K562 (cell line): Measurements from ENCODE around the gene ZNF648. TPM values are rescaled to one million over a fixed set of nuclear protein-coding genes. Genes with fewer than 3 reads are reported as not detected.

Source experiments
- ATAC-seq: fragments of 200-7000 bp; cut with Tn5 transposase; 3 replicates; pipeline ENCODE4 v1.9.1; 2020; ENCODE audit warnings: moderate library complexity
- BruUV-seq: library from RNA; stranded (reverse); fragments of 400-500 nt; replicated peaks from 2 replicates; lab custom pipeline; 2021; lab: Mats Ljungman, UMichigan
- CTCF ChIA-PET: fragments of 300-600 bp; formaldehyde crosslinking; extraction: SDS; loops from one replicate; lab custom pipeline; 2021; ENCODE audit warnings: low intra/inter-chr PET ratio; lab: Yijun Ruan, JAX
- POLR2A ChIA-PET: fragments of 300-600, 350-650 bp; sonication (Branson Sonifier 250); formaldehyde crosslinking; extraction: SDS; loops from one replicate; lab custom pipeline; 2021; ENCODE audit warnings: antibody characterized with exemption, inconsistent platforms; lab: Yijun Ruan, JAX
- DNase-seq, 4 experiments: peaks; one replicate each; pipeline versions ENCODE4 v3.0.0 to v3.0.0-alpha.2; 2011 to 2018; ENCODE audit warnings: low spot score in 3 of 4, mixed read lengths in 3 of 4; ENCODE audit errors: extremely low read depth in 1 of 4
- FAIRE-seq: peaks from 2 replicates; lab custom pipeline; 2011; peaks lifted over from hg19 to GRCh38; lab: Jason Lieb, UNC
- H2AFZ ChIP-seq: 2 replicates; pipeline ENCODE4 v1.6.0; 2011; ENCODE audit warnings: low read depth, low read length, control low read depth, inconsistent platforms
- H3K27ac ChIP-seq: fragments of 200-600 bp; 3 replicates; pipeline ENCODE4 v1.8.0; 2011; ENCODE audit warnings: low read depth, mild to moderate bottlenecking, control low read depth, inconsistent platforms, low read length, moderate library complexity, mixed read lengths; ENCODE audit errors: extremely low read depth
- H3K27me3 ChIP-seq, 2 experiments: fragments of 300-600 bp in 1 of 2; 2 replicates in 1 of 2; 3 replicates in 1 of 2; pipeline versions ENCODE4 v1.6.0 to v1.8.0; 2011; ENCODE audit warnings: inconsistent platforms in 2 of 2, low read length in 2 of 2, mild to moderate bottlenecking in 1 of 2, mixed read lengths in 1 of 2, moderate library complexity in 1 of 2; ENCODE audit not compliant: control insufficient read depth in 2 of 2, insufficient read depth in 2 of 2
- H3K36me3 ChIP-seq: fragments of 300-600 bp; 3 replicates; pipeline ENCODE4 v1.8.0; 2011; ENCODE audit warnings: mild to moderate bottlenecking, low read length, inconsistent platforms; ENCODE audit not compliant: control insufficient read depth, insufficient read depth
- H3K4me1 ChIP-seq, 2 experiments: fragments of 200-600 bp in 1 of 2; replicated peaks in 1 of 2; 2 replicates in 1 of 2; 3 replicates in 1 of 2; pipeline versions ENCODE4 v1.5.1 to v1.8.0; 2011; ENCODE audit warnings: inconsistent platforms in 2 of 2, low read length in 2 of 2, mild to moderate bottlenecking in 1 of 2, mixed read lengths in 1 of 2, moderate library complexity in 1 of 2; ENCODE audit not compliant: control insufficient read depth in 2 of 2, insufficient read depth in 2 of 2
- H3K4me2 ChIP-seq: 2 replicates; pipeline ENCODE4 v1.6.1; 2011; ENCODE audit warnings: low read length, control low read depth, inconsistent platforms, mixed read lengths; ENCODE audit not compliant: insufficient read depth
- H3K4me3 ChIP-seq: fragments of 200-600 bp; sonication (generic), shearing (Covaris generic); 2 replicates; pipeline ENCODE4 v1.5.1; 2016; ENCODE audit warnings: control low read depth, inconsistent platforms
- H3K79me2 ChIP-seq: fragments of 200-600 bp; 3 replicates; pipeline ENCODE4 v1.8.0; 2011; ENCODE audit warnings: low read length, inconsistent platforms; ENCODE audit not compliant: control insufficient read depth, insufficient read depth
- H3K9ac ChIP-seq, 2 experiments: 2 replicates each; pipeline versions ENCODE4 v1.6.0 to v1.6.1; 2011; ENCODE audit warnings: low read depth in 2 of 2, low read length in 2 of 2, control low read depth in 1 of 2, inconsistent platforms in 1 of 2, mild to moderate bottlenecking in 1 of 2, mixed read lengths in 1 of 2; ENCODE audit not compliant: insufficient read depth in 1 of 2
- H3K9me1 ChIP-seq: one replicate; pipeline ENCODE4 v1.6.0; 2011; ENCODE audit warnings: inconsistent platforms, mild to moderate bottlenecking, low read length, moderate library complexity; ENCODE audit not compliant: control insufficient read depth, insufficient read depth
- H3K9me3 ChIP-seq: replicated peaks from 2 replicates; pipeline ENCODE4 v1.5.1; 2011; ENCODE audit warnings: low read depth, low read length, inconsistent platforms; ENCODE audit not compliant: control insufficient read depth, insufficient read depth
- H4K20me1 ChIP-seq: replicated peaks from 2 replicates; pipeline ENCODE4 v1.6.1; 2011; ENCODE audit warnings: low read length, inconsistent platforms, mixed read lengths; ENCODE audit not compliant: control insufficient read depth, insufficient read depth
- AFF4 ChIP-seq: sonication (generic); formaldehyde crosslinking; IDR thresholded peaks from 2 replicates; pipeline ENCODE4 v1.8.0; 2023; ENCODE audit warnings: mild to moderate bottlenecking, missing genetic modification reagents
- CBFA2T2 ChIP-seq: fragments of 450-650 bp; conservative IDR thresholded peaks from 2 replicates; pipeline ENCODE4 v1.6.1; 2017; ENCODE audit warnings: mild to moderate bottlenecking
- MEF2D ChIP-seq: conservative IDR thresholded peaks from 2 replicates; pipeline ENCODE4 v1.6.1; 2016; ENCODE audit warnings: low read depth, missing genetic modification characterization, missing compliant biosample characterization
- NFATC3 ChIP-seq: fragments of 450-650 bp; IDR thresholded peaks from 2 replicates; pipeline ENCODE4 v1.6.1; 2017; ENCODE audit warnings: mild to moderate bottlenecking
- SIX5 ChIP-seq, 2 experiments: IDR thresholded peaks; 2 replicates each; pipeline ENCODE4 v1.6.1; 2011; ENCODE audit warnings: low read length in 2 of 2, borderline replicate concordance in 1 of 2, low read depth in 1 of 2, mild to moderate bottlenecking in 1 of 2, moderate library complexity in 1 of 2; ENCODE audit not compliant: insufficient read depth in 1 of 2
- TEAD4 ChIP-seq, 2 experiments: sonication (generic) in 1 of 2; formaldehyde crosslinking in 1 of 2; IDR thresholded peaks; 2 replicates each; pipeline versions ENCODE4 v1.6.1 to v1.8.0; 2012 to 2022; ENCODE audit warnings: borderline replicate concordance in 1 of 2, inconsistent platforms in 1 of 2, low read length in 1 of 2, mild to moderate bottlenecking in 1 of 2, missing genetic modification reagents in 1 of 2
- ZFP1 ChIP-seq: fragments of 450-650 bp; formaldehyde crosslinking; IDR thresholded peaks from 2 replicates; pipeline ENCODE4 v1.4.0; 2020; ENCODE audit warnings: mild to moderate bottlenecking, mixed read lengths
- ZFP91 ChIP-seq: sonication (generic); formaldehyde crosslinking; IDR thresholded peaks from 2 replicates; pipeline ENCODE4 v1.8.0; 2022; ENCODE audit warnings: mild to moderate bottlenecking, missing genetic modification reagents
- ZNF197 ChIP-seq: fragments of 200-800 bp; sonication (Bioruptor generic); IDR thresholded peaks from 2 replicates; pipeline ENCODE4 v1.6.1; 2016; ENCODE audit warnings: low read depth, missing genetic modification characterization, missing compliant biosample characterization
- ZNF589 ChIP-seq: fragments of 200-800 bp; sonication (Bioruptor generic); IDR thresholded peaks from 2 replicates; pipeline ENCODE4 v1.6.1; 2016; ENCODE audit warnings: low read depth, missing genetic modification characterization, missing compliant biosample characterization
- WGBS: fragments of 100-300 bp; shearing (Covaris generic); methylation state at CpG from one replicate; pipeline ENCODE4 v1.1.6; 2016; ENCODE audit warnings: low coverage, mixed read lengths; ENCODE audit not compliant: insufficient coverage; ENCODE audit errors: missing lambda C conversion rate; 5-methylcytosine and 5-hydroxymethylcytosine counted together
- in situ Hi-C: fragments of 300-500 bp; cut with MboI; formaldehyde crosslinking; loops from 4 replicates; pipeline ENCODE4 v1.15.0; 2018; ENCODE audit warnings: inconsistent platforms, mixed read lengths
- intact Hi-C: fragments of 100-400 bp; cut with micrococcal nuclease; formaldehyde crosslinking; loops from 2 replicates; pipeline ENCODE4 v1.14.2; 2022
- polyA plus RNA-seq, 8 experiments: library from polyadenylated mRNA; depleted of rRNA in 4 of 8; stranded (reverse) in 5 of 8; unstranded in 3 of 8; fragments of >200 nt; fragmentation: Nextera tagmentation in 2 of 8; fragmentation: Illumina TruSeq in 1 of 8; extraction: Ambion mirVana in 2 of 8; extraction: Trizol in 1 of 8; gene quantifications; 2 replicates each; pipeline versions ENCODE4 v1.2.1 to v1.2.3, GENCODE V29; 2011 to 2014; ENCODE audit warnings: inconsistent platforms in 1 of 8, missing spikeins in 1 of 8
- total RNA-seq, 7 experiments: library from RNA; depleted of rRNA in 6 of 7; stranded (reverse); fragments of >200 nt in 6 of 7; fragmentation: Illumina TruSeq in 2 of 7; extraction: Trizol in 2 of 7; gene quantifications; 2 replicates each; pipeline versions ENCODE4 v1.2.1 to v1.2.3, GENCODE V29; 2011 to 2021; ENCODE audit warnings: low replicate concordance in 1 of 7
- TF ChIP-seq, protein P1 (sequence below): fragments of 450-650 bp; IDR thresholded peaks from 2 replicates; pipeline ENCODE4 v1.6.1; 2016; ENCODE audit warnings: mild to moderate bottlenecking

ZNF648 gene
- total and polyA plus RNA-seq, 9 of the 15 experiments (the other 6 are each of a cell fraction or from before 2014, with no cell fraction given), result 0.06 to 0.27 (median 0.18) TPM; not detected in 2

GRCh38 chr1:182085726-182086125 lies 24.2 kb upstream of the ZNF648 start:
- ATAC-seq, result no peak
- TF ChIP-seq CBFA2T2 (no peak), ZNF197 (CRISPR knock-in tag) (no peak), NFATC3 (no peak), MEF2D (no peak), ZFP91 (no peak), ZNF589 (CRISPR knock-in tag) (no peak), SIX5 (IDR thresholded peaks at IDR 0.05; ENCODE audit: borderline replicate concordance in 1 of 2, insufficient read depth in 1 of 2, low read depth in 1 of 2, low read length in 2 of 2) (no peak), AFF4 (CRISPR knock-in tag) (no peak), ZFP1 (no peak), TEAD4 (IDR thresholded peaks at IDR 0.05; ENCODE audit: low read length) (no peak), TEAD4 (CRISPR knock-in tag; IDR thresholded peaks at IDR 0.05; ENCODE audit: borderline replicate concordance) (no peak)
- TF ChIP-seq, protein P1, sequence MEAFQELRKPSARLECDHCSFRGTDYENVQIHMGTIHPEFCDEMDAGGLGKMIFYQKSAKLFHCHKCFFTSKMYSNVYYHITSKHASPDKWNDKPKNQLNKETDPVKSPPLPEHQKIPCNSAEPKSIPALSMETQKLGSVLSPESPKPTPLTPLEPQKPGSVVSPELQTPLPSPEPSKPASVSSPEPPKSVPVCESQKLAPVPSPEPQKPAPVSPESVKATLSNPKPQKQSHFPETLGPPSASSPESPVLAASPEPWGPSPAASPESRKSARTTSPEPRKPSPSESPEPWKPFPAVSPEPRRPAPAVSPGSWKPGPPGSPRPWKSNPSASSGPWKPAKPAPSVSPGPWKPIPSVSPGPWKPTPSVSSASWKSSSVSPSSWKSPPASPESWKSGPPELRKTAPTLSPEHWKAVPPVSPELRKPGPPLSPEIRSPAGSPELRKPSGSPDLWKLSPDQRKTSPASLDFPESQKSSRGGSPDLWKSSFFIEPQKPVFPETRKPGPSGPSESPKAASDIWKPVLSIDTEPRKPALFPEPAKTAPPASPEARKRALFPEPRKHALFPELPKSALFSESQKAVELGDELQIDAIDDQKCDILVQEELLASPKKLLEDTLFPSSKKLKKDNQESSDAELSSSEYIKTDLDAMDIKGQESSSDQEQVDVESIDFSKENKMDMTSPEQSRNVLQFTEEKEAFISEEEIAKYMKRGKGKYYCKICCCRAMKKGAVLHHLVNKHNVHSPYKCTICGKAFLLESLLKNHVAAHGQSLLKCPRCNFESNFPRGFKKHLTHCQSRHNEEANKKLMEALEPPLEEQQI, result no peak
- Histone ChIP-seq H3K27ac (no peak overlapping the region), H3K9me1 (no peaks in the 10 kb centered on the region), H2AFZ (no peak overlapping the region), H3K79me2 (no peaks in the 10 kb centered on the region), H3K9ac (no peak overlapping the region), H3K4me2 (no peak overlapping the region), H3K4me3 (no peak overlapping the region), H4K20me1 (no peaks in the 10 kb centered on the region), H3K4me1 (peaks cover 10 to 20% of the 10 kb centered on the region in 2 experiments; a peak in 4 of 5 replicates), H3K36me3 (no peaks in the 10 kb centered on the region), H3K27me3 (peaks cover 21 to 37% of the 10 kb centered on the region in 2 experiments; a peak in 4 of 5 replicates), H3K9me3 (no peaks in the 10 kb centered on the region)
- BruUV-seq, result no TSS peak
- no peak for DNase-seq
- in situ Hi-C loops, result loop anchor here (5.0 to 10.0 kb wide), 3 partner anchors 312 to 699 kb away; partner anchors contain the start of gene NPL
- 39% methylated on average over 6 of the region's 6 CpGs for WGBS
- ChIA-PET CTCF (interaction anchor here (0.6 to 3.6 kb wide), 8 partner anchors 58 to 724 kb away, joined by 3 to 42 read pairs (median 8); partner anchors contain the start of gene NPL), POLR2A (interaction anchor here (1.0 to 1.5 kb wide), 3 partner anchors 306 to 311 kb away, joined by 3 to 8 read pairs (median 5); partner anchors contain the start of gene GLUL)
- no peak for FAIRE-seq
- intact Hi-C loops, result loop anchor here (1.0 to 2.0 kb wide), 7 partner anchors 57 to 697 kb away; no protein-coding TSS in a partner anchor
